ENCODE measurements around the gene GRK5.
"Not testable (repeated sequence)": the region's sequence is repeated elsewhere in the genome, so short reads cannot be mapped to it uniquely, and the experiment has no call there.

Gene GRK5

DNA sequence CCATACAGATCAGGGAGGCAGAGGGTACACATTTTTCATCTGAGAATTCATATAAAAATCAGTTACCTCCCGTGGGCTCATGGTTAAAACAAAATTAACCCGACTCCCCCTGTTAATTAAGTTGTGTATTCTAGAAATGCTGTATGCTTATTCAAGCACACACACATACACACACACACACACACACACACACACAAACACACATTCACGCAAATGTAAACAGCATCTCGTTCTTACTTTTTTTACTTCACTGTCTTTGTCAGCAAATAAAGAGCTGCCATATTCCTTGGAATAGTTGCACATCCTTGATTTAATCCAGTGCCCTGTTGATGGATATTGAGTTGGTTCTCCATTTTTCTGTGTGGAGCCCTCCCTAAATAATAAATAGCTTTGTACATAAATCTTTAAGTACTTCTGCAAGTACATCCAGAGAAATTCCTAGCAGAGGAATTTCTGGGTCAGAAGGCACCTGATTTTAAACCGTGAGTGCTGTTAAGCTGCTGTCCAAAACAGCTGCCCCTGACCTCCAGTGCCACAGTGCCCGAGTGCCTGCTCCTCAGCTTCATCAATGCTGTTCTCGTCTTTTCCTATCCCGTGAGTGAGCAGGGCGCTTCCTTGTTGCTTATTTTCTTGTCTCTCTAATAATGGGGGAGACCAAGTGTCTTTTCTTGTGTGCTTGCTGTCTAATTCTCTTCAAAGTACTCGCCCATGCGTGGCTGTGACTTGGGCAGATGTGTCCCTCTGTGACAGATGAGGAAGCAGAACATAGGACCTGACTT lies 217.9 kb downstream of the GRK5 start:
- DNase-seq: no peak

DNA sequence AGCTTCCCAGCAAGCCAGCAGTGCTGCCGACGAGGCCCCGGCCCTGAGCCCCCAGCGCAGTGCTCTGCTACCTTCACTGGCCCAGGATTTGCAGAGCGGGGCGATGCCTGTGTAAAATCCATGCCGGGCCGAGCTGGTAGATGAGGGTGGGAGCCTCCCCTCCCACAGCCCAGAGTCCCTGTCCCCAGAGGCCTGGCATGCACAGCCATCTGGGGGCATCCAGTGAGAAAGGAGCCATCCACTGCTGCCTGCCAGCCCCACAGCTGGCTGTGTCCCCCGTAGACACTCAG lies 218.5 kb downstream of the GRK5 start:
- DNase-seq: no peak

DNA sequence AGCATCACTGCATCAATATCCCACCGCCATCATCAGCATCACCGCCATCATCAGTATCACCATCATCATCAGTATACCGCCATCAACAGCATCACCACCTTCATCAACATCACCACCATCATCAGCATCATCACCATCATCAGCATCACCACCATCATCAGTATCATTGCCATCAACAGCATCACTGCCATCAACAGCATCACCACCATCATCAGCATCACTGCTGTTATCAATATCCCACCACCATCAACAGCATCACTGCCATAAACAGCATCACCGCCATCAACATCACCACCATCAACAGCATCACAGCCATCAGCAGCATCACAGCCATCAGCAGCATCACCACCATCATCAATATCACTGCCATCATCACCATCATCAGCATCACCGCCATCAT lies 219.3 kb downstream of the GRK5 start:
- no peak for DNase-seq

DNA sequence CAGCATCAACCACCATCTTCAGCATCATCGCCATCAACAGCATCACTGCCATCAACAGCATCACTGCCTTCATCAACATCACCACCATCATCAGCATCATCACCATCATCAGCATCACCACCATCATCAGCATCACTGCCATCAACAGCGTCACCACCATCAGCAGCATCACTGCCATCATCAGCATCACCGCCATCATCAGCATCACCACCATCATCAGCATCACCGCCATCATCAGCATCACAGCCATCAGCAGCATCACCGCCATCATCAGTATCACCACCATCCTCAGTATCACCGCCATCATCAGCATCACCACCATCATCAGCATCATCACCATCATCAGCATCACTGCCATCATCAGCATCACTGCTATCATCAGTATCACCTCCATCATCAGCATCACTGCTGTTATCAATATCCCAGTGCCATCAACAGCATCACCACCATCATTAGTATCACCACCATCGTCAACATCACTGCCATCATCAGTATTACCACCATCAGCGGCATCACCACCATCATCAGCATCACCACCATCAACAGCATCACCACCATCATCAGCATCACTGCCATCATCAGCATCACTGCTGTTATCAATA lies 220.0 kb downstream of the GRK5 start:
- no peak for DNase-seq

DNA sequence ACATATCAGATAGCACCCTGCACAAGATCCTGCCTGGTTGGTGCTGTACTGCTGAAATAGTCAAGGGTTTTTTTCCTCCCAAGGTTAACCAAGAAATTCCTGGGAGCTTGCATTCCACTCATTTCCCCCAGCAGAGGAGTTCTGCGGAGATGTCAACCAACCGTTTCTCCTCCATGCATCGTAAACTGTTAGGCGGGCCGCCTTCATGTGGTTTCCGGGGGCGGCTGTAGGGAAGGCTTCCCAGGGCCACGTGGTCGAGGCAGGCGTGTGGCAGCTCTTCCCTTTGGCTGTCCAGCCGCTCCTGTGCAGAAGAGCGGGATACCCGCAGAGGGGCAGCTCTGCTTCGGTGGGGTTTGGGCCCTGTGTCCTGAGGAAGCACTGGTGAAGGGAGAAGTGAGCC lies 221.4 kb downstream of the GRK5 start:
- no peak for DNase-seq

DNA sequence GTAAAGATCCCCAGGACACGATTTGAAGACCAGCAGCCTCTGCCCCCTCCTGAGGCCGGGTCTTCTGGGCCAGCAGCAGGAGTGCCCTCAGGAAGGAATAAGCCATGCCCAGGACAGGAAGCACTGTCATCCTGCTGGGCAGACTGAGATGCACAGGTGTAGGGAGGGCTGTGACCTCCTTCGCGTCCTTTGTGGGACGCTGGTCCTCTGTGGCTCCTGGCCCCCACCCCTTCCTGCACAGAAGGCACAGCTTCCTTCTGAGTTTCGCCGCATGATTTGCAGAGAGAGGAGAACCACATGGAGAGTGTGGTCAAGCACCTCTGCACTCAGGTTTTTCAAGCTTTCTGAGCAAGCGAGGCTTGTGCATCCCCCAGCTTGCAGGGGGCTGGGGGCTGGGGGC lies 222.4 kb downstream of the GRK5 start:
- no peak for DNase-seq

DNA sequence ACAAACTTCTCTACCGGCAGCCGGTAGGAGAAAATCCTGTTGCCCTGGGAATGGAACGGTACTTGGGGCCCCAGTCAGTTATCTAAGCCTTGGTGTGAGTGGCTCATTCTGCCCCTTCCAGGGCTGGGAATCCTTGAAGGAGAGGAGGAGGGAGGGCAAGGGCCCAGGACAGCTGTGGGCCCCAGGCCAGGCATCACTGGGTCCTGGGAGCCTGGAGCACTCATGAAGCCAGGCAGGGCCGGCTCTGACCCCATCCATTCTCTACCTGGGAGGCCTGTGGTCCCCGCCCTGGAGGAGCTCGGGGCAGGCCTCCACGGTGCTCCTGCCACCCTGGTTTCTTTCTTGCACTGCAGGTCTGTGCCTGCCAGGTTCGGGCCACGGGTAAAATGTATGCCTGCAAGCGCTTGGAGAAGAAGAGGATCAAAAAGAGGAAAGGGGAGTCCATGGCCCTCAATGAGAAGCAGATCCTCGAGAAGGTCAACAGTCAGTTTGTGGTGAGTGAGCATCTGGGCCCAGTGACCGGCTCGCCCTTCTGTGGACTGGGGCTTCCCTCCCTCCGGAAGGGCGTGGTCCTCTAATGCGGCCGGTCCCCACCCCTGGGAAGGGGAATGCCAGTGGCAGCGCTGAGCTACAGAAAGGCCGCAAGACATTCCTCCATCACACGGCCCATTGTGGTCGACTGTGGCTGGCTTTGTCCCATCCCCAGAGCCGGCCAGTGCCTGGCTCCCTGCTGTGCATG lies 223.8 kb downstream of the GRK5 start:
- DNase-seq: no peak

DNA sequence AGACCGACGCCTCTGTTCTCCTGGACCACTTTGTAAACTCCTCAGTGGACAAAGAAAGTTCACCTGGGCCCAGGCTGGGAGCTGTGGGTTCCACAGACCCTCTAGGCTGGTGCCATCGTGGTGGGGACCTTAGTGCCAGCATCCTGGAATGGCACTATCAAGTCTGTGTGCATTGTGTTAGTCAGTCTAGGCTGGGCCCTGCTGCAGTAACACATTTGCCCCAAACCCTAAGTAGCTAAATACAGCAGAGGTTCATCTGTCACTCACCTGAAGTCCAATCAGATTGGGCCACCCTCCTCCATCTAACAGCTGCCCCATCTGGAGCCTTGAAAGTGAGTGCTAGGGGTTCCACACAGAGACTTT lies 224.4 kb downstream of the GRK5 start:
- no peak for DNase-seq

DNA sequence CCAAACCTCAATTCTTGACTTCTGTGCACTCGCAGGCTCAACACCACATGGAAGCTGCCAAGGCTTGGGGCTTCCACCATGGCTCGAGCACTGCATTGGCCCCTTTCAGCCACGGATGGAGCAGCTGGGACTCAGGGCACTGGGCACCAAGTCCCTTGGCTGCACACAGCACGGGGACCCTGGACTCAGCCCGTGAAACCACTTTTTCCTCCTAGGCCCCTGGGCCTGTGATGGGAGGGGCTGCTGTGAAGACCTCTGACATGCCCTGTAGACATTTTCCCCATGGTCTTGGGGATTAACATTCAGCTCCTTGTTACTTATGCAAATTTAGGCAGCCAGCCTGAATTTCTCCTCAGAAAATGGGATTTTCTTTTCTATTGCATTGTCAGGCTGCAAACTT lies 227.6 kb downstream of the GRK5 start:
- DNase-seq: not testable (repeated sequence)

DNA sequence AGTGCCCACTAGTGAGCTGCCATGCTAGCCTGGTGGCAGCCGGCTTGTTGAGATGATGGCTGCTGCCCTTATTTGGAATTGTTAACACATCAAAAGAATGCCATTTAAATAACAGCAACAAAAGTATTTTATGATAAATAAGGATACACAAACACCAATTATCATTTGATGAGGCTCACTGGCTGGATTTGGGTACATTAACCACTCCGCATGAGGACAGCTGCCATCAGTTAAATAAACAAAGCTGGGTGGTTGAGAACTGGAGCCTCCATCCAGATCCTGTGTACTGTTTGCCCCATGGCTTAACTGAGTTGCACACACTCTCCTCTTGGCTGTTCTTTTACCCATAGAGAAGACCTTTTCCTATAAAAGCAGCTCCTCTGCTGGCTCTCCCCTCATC lies 231.3 kb downstream of the GRK5 start:
- no peak for DNase-seq

DNA sequence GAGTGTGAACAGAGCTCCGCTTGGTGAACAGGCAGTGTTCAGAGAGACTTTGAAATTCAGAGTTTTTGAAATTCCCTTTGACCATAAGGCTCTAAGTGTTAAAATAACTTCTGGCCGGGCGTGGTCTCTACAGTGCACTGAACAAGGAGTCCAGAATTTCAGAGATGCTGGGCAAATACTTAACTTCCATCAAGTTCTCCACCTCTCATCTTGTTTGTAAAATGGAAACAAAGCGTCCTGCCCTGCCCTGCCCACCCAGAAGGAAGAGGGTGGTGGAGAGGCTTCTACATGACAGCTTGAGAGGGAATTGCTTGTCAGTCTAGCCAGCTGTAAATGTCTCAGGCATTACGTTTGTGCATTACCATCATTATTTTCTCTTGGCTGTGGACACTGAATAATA lies 232.6 kb downstream of the GRK5 start:
- DNase-seq: no peak

DNA sequence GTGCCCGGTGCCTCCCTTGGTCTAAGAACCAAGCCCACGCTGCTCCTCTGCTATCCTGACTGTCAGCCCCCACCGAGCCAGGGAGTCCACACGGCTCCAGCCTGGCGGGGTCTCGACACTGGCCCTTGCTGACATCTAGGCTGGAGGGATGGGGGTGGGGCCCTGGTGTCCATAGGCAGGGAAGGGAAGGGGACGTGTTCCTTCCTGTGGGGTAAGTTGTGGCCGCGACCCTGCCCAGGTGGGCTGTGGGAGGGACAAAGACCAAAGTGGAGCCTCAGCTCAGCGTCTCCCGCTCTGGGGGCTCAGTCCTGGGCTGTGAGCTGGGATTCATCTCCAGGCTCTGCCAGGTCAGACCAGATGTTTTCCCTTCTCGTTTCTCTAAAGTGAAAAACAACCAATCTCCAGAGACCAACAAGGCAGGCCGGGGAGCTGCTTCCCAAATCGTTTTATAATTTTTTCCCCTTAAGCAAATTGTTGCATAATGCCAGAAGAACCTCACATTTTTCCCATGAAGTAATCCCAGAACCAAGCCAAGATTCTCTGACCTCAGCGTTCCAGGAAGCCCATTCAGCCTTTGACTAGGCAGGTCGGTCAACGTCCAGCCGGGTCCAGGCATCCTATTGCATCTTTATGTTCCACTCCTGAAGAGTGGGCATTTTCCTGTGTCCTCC lies 233.9 kb downstream of the GRK5 start:
- no peak for DNase-seq

DNA sequence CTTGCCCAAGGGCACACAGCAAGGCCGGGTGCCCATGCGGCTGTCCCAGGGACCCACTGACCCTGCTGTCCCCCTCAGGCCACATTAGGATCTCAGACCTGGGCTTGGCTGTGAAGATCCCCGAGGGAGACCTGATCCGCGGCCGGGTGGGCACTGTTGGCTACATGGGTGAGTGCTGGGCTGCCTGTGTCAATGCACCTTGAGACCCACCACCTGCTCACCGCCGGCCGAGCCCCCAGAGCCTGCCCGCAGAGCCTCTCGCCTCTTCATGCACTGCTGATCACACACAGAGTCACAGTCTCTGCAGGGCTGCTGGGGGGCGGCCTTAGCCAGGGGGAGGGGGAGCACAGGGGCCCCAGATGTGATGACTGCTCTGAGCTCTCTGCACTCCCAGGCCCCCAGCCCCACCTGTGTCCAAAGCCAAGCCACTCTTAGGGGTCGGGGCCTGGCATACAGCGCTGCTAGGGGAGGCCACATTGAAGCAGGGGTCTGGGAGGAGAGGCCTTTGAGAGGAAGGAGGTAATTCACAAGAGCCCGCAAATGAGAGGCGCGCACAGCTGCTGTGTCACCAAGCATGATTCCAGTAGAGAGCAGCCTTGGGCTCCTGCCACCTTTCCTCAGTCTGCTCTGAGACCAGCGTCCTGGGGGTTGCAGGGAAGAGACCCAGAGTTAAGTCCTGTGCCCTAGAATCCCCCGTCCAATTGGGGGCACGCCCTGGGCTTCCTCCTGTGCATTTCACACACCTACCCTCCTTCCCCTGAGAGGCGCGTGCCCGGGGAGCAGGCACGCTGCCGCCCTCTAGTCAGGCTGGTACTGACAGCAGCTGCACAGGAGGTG lies 234.8 kb downstream of the GRK5 start:
- no peak for DNase-seq

DNA sequence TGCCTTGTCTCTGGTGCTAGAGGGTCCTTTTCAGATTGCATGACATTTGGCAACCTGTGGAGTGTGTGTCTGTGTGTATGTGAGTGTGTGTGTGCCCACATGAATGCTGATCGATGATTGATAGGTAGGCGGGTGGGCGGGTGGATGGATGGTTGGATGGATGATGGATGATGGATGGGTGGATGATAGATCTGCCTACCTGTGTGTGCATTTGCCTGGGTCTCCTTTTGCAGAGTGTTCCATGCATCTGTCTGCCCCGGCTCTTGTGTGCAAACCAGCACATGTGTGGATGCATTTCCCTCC lies 235.3 kb downstream of the GRK5 start:
- no peak for DNase-seq

DNA sequence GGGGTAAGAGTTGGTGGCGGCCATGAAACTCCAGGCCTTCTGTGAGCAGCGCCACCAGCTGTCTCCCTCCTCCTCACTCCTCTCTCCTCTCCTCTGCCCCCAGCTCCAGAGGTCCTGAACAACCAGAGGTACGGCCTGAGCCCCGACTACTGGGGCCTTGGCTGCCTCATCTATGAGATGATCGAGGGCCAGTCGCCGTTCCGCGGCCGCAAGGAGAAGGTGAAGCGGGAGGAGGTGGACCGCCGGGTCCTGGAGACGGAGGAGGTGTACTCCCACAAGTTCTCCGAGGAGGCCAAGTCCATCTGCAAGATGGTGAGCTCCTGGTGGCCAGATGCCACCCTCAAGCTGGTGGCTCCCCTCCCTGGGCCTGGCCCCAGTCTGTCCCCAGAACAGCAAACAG lies 236.1 kb downstream of the GRK5 start:
- no peak for DNase-seq

DNA sequence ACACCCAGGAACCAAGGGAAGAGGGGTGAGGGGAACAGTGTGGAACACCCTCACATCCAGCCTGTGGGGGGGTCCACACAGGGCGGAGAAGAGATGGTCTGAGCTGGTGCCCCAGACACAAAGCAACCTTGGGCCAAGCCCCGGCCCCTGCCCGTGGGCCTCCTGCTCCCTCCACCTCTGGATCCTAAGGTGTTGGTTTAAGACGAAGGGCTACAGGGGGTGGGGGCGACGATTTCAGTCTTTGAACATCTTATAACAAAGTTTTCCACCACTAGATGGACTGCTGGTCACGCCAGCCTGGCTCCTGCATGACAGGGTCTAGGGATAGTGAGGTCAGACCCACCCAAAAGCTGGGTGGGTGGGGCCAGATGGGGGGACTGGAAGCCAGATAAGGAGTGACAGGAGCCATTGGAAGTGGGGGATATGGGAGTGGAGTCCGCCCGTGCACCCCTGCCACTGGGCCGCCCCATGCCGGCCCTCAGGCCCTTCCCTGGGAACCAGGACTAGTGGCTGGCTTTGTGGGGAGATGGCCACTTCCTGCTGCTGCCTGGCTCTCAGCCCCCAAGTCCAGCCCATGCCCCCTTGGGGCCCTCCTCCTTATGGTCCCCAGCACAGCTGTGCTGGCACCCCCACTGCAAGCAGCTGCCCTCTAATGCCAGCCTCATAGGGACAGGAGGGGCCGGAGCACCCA lies 236.7 kb downstream of the GRK5 start:
- no peak for DNase-seq

DNA sequence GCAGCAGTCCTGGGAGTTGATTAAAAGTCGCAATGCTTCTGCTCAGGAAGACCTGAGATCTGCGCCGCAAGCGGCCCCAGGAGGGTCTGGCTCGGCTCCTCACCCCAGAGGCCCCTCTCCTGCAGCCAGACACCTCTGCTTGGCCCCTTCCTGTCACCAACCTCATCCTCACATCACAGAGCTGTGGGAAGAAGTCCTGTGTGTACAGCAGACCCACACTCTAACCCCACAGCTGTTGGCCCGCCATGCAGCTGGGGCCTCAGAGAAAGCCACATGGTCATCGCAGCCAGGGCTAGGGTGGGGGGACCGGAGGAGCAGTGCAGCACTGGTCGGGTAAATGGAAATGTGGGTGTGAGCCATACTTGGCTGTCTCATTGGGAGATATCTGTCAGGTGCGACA lies 237.5 kb downstream of the GRK5 start:
- no peak for DNase-seq

DNA sequence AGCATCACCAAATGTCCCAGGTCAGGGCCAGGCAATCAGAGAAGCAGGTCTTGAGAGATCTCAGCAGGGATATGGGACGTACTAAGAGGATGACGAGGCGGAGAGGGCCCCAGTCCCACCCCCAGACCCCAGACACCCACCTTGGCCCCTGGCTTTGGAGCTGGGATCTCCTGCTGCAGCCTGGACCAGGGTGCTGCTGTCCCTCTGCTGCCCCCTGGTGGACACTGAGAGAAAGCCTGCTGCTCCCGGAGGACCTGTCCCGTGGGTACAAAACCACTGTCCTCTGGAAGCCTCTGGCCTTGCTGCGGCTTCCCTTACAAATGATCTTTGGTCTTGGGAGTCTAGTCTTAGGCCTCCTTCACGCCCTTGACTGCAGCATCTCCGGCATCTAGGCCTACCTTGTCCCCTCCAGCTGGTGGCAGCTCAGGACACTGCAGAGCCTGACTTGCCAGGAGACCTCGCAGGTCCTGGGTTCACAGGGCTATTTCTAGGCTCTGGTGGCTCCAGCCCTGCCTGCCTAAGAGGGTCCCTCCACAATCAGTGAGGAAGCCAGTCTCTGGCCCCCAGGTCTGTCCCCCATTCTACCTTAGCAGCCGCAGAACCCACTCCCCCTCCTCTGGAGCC lies 238.1 kb downstream of the GRK5 start:
- no peak for DNase-seq

DNA sequence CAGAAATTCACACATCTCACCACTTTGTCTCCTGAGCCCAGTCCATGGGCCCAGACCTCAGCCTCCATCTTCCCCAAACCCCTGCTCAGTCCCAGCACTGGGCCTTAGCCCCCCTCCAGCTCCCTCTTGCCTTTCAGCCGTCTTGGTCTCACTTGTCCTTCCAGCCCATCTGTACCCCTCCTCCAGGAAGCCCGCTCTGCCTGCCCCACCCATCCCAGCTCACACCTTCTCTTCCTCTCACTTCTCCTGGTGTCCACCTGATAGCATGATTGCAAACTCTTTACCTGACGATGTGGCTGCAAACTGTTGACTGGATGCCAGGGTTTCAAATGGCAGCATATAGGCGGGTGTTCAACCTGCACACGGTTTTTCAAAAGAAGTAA lies 238.6 kb downstream of the GRK5 start:
- no peak for DNase-seq

DNA sequence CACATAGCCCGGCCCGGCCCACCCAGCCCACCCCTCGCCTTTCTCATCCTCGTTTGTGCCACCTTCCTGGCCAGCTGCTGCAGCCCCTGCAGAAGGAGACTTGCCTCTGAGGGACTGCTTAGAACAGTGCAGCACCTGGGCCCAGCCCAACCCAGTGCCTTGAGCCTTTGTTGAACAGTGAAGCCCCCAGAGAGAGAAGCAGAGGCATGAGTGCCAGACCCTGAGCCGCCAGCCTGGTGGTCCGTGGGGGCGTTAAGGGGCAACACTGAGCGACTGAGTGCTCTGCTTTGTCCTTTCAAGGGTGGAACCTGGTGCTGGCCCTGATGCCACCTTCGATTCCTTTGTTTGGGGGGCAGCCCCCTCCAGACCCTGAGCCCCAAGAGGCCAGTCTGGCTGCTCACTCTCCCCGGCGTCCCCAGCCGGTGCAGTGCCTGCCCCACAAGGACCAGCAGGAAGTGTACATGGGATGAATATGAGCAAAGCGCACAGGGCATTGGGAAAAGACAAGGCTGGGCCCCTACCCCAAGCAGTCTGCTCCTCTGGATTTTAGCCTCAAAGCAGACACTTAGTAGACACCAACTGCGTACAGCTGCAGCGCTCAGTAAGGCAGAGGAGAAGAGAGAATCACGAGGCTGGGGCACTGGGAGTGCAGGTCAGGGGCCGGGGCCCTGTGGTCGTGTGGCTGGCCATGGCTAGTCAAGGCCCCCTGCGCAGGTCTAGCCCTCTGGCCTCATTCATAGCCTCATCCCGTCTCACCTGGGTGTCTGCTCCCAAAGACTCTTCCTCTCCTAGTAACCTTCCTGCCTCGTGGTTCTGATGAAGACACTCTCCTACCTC lies 239.3 kb downstream of the GRK5 start:
- no peak for DNase-seq

DNA sequence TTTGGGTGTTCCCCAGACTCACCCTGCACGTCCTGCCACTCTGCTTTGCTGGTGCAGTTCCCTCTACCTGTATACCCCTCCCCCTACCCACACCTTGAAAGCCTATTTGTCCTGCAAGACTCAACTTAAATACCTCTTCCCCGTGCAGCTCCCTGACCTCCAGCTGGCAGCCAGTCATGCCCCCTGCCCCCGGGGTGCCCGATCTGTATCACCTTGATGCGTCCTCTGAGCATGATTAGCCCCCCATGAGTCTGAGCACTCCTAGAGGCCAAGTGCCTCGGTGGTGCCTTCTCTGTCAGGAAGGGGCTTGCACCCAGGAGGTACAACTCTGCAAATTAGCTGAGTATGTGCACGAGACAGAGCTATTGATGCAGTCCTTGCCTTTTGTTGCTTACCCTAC lies 240.1 kb downstream of the GRK5 start:
- no peak for DNase-seq
